Immature natural killer cell (primary cell): ENCODE data around the gene ZCCHC24. TPM values are rescaled to one million over a fixed set of nuclear protein-coding genes. Genes with fewer than 3 reads are reported as not detected.
A peak's percentile ranks its signal among the peaks of the same experiment; 100 is the strongest.

Source experiments
- DNase-seq, 3 donors: peaks; one replicate each; pipeline ENCODE4 v3.0.0; 2022; ENCODE audit warnings: mixed read lengths in 1 of 3
- H3K27ac Mint-ChIP-seq, 6 donors: one replicate each; pipeline ENCODE4 v1.8.0; 2020; ENCODE audit warnings: mixed read lengths in 6 of 6, mild to moderate bottlenecking in 5 of 6, inconsistent platforms in 4 of 6, moderate library complexity in 3 of 6
- H3K27me3 Mint-ChIP-seq, 3 donors: one replicate each; pipeline ENCODE4 v1.8.0; 2020 to 2021; ENCODE audit warnings: low read depth in 3 of 3, mild to moderate bottlenecking in 3 of 3, mixed read lengths in 3 of 3, moderate library complexity in 3 of 3, inconsistent platforms in 1 of 3
- H3K36me3 Mint-ChIP-seq, 3 donors: one replicate each; pipeline ENCODE4 v1.8.0; 2020; ENCODE audit warnings: mixed read lengths in 3 of 3, inconsistent platforms in 2 of 3, mild to moderate bottlenecking in 2 of 3
- H3K4me1 Mint-ChIP-seq, 2 donors: one replicate each; pipeline ENCODE4 v1.8.0; 2020; ENCODE audit warnings: inconsistent platforms in 2 of 2, mild to moderate bottlenecking in 2 of 2, mixed read lengths in 2 of 2, moderate library complexity in 1 of 2
- H3K4me3 Mint-ChIP-seq, 5 donors: one replicate each; pipeline ENCODE4 v1.8.0; 2020; ENCODE audit warnings: mild to moderate bottlenecking in 5 of 5, mixed read lengths in 5 of 5, inconsistent platforms in 3 of 5, moderate library complexity in 3 of 5
- H3K9me3 Mint-ChIP-seq, 6 donors: one replicate each; pipeline ENCODE4 v1.8.0; 2020; ENCODE audit warnings: mild to moderate bottlenecking in 6 of 6, mixed read lengths in 6 of 6, inconsistent platforms in 4 of 6, moderate library complexity in 3 of 6
- polyA plus RNA-seq, 3 donors: library from polyadenylated mRNA; unstranded; fragments of 300-500 nt; fragmentation: Illumina TruSeq; gene quantifications; one replicate each; pipeline ENCODE4 v1.2.3, GENCODE V29; 2021

ZCCHC24 gene
- polyA plus RNA-seq = 1 to 10 TPM; 1.6 to 2.2 (median 1.7) TPM

DNA sequence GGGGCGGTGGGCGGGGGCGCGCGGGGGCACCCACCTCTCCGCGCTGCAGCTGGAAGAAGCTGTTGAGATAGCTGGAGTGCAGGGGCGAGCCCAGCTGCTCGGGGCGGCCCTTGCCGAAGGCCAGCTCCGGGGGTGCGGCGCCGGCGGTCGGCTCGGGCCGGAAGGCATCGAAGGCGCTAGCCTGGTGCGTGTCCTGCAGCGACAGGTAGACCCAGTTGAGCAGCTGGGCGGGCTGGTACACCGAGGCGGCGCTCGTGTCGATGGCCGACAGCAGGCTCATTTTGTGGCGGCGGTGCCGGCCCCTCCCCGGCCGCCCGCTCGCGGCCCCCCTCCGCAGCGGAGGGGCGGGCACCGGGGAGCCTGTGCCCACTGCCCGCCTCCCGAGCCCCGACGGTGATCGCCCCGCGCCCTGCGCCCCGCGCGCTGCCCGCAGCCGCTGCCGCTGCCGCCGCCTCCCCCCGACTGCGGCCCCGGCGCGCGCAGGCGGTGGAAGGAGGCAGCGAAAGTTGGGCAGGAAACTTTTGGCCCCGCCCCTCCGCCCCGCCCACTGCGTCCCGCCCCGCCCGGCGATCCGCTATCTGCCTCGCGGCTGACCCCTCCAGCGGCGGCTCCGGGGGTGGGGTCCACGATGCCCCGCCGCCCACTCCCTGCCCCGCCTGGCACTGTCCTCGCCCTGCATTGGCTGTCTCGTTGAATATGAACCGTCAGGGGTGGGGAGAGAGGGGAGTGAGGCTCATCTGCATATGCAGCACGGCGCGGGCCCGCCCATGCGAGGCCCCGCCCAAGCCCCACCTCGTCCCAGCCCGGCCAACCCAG, at the start of gene ZCCHC24:
TSS of gene ZCCHC24 (minus strand) at position 464 of the 816 bp plus-strand sequence. CDS start at position 280, 184 bp downstream.
- peak; percentile 95 to 97 (median 96) for DNase-seq
- peak within 1 kb of the TSS; percentile 94 to 98 (median 96) for H3K4me3 Mint-ChIP-seq
- H3K36me3 Mint-ChIP-seq = no peaks in the 10 kb centered on the region
- peaks cover 0 to 15% (median 2%) of the 10 kb centered on the region in 3 donors for H3K27me3 Mint-ChIP-seq
- H3K4me1 Mint-ChIP-seq = peaks cover 31 to 36% of the 10 kb centered on the region in 2 donors
- no peaks in the 10 kb centered on the region for H3K9me3 Mint-ChIP-seq
- peak within 1 kb of the TSS; percentile 83 to 93 (median 89) for H3K27ac Mint-ChIP-seq

DNA sequence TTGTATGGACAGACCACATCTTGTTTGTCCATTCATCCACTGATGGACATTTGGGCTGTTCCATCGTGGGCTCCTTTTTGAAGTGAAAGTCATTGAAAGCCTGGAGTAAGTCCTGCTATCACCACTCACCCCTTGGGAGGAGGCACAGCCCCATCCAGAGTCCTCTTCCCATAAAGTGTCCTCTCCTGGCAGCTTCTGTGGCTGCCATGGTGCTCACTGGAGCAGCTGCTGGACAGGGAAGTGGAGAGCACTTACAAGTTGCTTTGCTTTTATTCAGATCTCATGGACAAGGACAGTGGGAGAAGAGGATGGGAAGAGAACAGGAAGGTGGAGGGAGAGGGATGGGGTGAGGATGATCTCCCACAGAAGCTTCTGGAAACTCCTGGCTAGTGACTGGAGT, 48.4 kb upstream of the ZCCHC24 start:
- H3K36me3 Mint-ChIP-seq = no peaks in the 10 kb centered on the region
- DNase-seq = no peak

DNA sequence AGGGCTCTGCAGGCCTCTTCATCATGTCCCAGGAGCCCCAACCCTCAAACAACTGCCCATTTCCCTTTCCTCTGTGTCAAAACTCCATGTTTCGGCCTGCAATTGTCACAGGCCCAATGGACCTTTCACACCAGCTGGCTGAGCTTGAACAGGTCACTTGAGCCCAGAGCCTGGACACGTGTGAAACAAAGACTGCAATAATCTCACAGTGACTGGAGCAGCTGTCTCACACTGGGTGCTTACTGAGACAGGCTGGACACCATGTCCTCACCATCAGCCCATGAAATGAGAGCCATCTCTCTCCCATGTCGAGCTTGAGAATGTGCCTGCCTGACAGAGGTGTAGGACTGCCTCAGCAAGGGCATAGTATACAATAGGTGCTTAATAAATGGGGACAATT, 47.4 kb upstream of the ZCCHC24 start:
- Mint-ChIP-seq H3K9me3 (no peaks in the 10 kb centered on the region), H3K4me1 (peaks cover 2 to 6% of the 10 kb centered on the region in 2 donors), H3K4me3 (no peak overlapping the region), H3K36me3 (no peaks in the 10 kb centered on the region), H3K27ac (no peak overlapping the region), H3K27me3 (peaks cover 2 to 7% (median 3%) of the 10 kb centered on the region in 3 donors)
- no peak for DNase-seq

More for the DNA sequence above, 48.4 kb upstream of the ZCCHC24 start:
- Mint-ChIP-seq H3K4me1 (peaks cover 2 to 6% of the 10 kb centered on the region in 2 donors), H3K27ac (no peak overlapping the region), H3K9me3 (no peaks in the 10 kb centered on the region), H3K27me3 (peaks cover 2 to 4% (median 3%) of the 10 kb centered on the region in 3 donors), H3K4me3 (no peak overlapping the region)

DNA sequence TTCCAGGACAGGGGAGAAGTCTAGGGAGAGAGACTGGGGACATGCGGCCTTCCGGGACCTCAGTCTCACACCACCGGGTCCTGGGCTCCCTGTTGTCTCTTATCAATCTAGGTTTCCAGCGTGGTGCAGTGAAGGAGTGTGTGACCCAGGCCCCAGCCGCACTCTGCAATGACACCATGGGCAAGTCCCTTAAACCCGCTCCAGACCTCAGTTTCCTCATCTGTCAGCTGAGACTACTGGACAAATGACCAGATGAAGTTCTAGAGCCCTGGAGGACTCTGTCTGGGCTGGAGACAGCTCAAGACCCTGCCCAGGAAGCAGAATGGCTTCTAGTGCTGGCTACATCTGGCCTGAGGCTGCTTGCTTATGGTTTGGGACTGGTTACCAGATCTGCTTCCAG, 46.8 kb upstream of the ZCCHC24 start:
- Mint-ChIP-seq H3K4me3 (no peak overlapping the region), H3K4me1 (peaks cover 2 to 6% of the 10 kb centered on the region in 2 donors), H3K27me3 (peaks cover 2 to 8% (median 3%) of the 10 kb centered on the region in 3 donors), H3K27ac (no peak overlapping the region), H3K36me3 (no peaks in the 10 kb centered on the region), H3K9me3 (no peaks in the 10 kb centered on the region)
- DNase-seq = no peak

DNA sequence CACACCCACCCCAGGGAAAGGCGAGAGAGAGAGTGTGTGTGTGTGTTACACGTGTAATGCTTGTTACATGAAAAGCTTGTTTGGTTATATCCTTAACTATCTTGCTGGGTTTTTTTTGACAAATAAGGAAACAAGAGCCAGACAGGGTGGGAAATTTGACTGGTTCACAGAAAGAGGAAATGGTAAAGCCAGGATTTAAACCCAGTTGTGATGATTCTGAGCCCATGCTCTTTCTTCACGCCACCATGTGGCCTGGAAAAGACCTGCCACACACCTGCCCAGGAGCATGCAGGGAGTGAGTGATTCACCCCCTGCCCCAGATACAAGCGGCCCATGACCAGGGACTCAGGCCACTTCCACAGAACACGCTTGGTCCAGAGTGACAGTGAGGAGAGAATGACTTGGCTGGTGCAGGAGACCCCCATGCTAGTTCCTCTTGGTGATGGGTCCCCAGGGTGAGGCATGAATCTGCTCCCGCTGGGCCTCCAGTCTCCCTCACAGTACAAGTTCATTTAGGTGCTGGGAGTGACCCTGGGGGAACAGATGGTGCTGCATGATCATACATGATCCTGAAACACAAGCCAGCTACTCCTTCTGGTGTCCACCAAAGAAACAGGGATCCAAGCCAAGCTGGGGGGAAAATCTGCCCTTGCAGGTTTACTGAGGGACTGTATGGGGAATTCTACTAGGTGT, 45.9 kb upstream of the ZCCHC24 start:
- H3K27ac Mint-ChIP-seq = no peak overlapping the region

DNA sequence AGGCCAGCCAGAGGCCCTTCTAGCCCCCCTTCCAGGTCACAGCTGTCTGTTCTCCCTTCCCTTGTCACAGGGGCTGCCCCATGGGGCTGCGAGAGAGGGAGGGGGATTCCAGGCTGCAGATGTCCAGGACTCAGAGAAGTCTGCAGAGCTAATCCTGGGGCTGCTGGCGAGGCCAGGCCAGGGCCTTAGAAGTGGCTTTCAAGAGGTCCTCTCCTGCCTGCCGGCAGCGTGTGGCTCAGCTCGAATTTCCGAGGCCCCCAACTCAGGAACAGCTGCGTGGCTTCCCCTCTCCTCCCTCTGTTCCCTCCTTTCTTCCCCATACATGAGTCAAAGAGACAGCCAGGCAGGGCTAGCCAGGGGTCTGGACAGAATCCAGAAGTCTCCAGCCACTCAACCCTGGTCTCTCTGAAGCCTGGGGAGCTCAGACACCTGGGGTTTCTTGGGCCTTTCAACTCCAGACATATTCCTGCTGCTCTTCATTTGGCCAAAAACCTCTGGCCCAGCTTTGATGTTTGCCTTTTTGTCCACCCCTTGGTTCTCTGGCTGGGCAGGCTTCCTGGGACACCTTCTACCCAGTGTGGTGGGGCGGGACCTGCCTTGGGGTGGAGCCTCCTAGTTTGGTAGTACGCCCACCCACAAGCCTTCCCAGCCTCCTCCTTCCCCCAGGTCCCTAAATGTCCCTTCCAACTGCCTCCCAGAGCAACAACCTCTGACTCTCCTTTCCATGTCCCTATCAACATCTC, 45.1 kb upstream of the ZCCHC24 start:
- peaks cover 0 to 5% (median 2%) of the 10 kb centered on the region in 3 donors for H3K27me3 Mint-ChIP-seq
- H3K4me3 Mint-ChIP-seq = no peak overlapping the region
- no peak overlapping the region for H3K27ac Mint-ChIP-seq
- H3K36me3 Mint-ChIP-seq = no peaks in the 10 kb centered on the region
- DNase-seq = no peak
- no peaks in the 10 kb centered on the region for H3K9me3 Mint-ChIP-seq
- peaks cover 2 to 6% of the 10 kb centered on the region in 2 donors for H3K4me1 Mint-ChIP-seq

More for the DNA sequence above, 45.9 kb upstream of the ZCCHC24 start:
- Mint-ChIP-seq H3K4me1 (peaks cover 2 to 6% of the 10 kb centered on the region in 2 donors), H3K36me3 (no peaks in the 10 kb centered on the region), H3K4me3 (no peak overlapping the region), H3K27me3 (peaks cover 1 to 8% (median 2%) of the 10 kb centered on the region in 3 donors), H3K9me3 (no peaks in the 10 kb centered on the region)
- DNase-seq = no peak

DNA sequence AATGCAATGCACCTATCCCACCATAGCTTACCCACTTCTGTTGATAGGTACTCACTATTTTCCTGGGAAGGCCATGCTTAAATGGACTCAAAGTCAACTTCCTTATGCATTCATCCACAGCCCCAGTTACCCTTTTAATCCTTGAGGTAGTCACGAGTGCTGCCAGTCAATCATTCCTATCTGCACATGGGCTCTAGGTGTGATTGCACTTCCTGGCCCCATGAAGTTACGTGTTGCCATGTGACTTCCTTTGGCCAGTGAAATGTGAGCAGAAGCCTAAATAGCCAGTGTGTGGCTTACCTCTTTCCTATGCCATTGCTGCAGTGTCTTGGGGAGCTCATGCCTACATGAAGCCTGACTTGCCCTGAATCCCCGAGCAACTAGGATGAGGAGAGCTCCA, 43.4 kb upstream of the ZCCHC24 start:
- Mint-ChIP-seq H3K4me1 (no peaks in the 10 kb centered on the region), H3K27me3 (peaks cover 0 to 8% (median 2%) of the 10 kb centered on the region in 3 donors), H3K36me3 (no peaks in the 10 kb centered on the region), H3K4me3 (no peak overlapping the region), H3K9me3 (no peaks in the 10 kb centered on the region), H3K27ac (peak overlapping the region in 1 of 6 donors; percentile 46)
- no peak for DNase-seq

DNA sequence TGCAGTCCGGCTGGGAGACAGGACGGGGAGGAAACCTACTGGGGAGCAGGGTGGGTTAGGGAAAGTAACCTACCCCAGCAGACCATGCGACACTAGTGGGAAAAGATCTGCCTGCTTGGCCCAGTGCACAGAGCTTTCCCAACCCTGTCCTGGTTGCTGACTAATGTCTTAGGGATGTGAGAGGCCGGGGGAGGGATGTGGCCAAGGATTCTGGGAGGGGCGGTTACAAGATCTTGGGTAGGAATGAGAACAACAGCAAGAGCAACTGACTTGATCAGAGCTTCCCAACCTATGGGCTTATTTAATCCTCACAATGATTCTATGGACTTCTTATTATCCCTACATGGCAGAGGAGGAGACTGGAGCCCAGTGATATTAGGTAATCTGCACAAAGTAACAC, 42.9 kb upstream of the ZCCHC24 start:
- no peak overlapping the region for H3K4me3 Mint-ChIP-seq
- H3K9me3 Mint-ChIP-seq = no peaks in the 10 kb centered on the region
- no peak for DNase-seq
- H3K27ac Mint-ChIP-seq = no peak overlapping the region
- H3K27me3 Mint-ChIP-seq = peaks cover 0 to 8% (median 2%) of the 10 kb centered on the region in 3 donors
- H3K4me1 Mint-ChIP-seq = no peaks in the 10 kb centered on the region
- H3K36me3 Mint-ChIP-seq = no peaks in the 10 kb centered on the region

DNA sequence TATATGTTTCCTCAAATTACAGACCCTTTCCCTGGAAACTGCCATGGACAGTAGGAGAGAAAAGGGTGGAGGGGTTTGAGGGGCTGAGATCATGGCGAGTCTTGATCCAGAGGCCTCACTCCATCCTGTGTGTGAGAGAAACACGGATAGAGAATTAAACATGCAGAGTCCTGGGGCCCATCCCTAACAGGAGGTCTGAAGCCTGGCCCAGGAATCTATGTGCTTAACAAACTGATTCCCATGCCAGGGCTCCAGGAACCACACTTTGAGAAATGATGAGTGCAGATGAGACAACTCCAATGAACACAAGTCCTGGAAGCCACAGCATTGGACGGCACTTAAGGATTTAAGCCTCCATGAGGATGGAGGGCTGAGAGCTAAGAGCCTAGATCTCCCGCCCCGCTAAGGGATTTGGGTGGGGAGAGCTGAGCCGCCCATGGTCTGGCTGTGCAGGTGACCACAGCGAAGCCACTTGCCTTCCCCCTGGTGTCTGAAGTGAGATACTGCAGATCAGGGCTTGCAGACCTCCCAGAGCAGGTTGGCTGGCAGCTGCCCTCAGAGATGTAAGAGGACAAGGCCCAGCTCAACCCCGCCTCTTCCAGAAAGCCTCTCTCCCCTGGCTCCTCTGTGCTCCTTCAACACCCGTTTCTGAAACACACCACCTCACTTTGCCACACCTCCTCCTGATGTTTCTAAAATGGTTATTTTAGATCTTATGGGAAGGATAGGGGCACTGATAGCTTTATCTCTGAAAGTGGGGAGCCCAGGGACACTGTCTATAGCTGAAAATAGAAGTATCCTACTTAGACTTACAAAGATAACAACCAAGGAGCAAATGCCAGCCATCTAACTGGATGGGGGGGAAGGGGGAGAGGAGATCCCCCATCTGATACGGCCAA, 42.1 kb upstream of the ZCCHC24 start:
- Mint-ChIP-seq H3K9me3 (no peaks in the 10 kb centered on the region), H3K36me3 (no peaks in the 10 kb centered on the region), H3K27me3 (peaks cover 0 to 8% (median 0%) of the 10 kb centered on the region in 3 donors), H3K4me1 (no peaks in the 10 kb centered on the region), H3K4me3 (no peak overlapping the region), H3K27ac (no peak overlapping the region)
- DNase-seq = peak; percentile 31 to 33 (median 32)

DNA sequence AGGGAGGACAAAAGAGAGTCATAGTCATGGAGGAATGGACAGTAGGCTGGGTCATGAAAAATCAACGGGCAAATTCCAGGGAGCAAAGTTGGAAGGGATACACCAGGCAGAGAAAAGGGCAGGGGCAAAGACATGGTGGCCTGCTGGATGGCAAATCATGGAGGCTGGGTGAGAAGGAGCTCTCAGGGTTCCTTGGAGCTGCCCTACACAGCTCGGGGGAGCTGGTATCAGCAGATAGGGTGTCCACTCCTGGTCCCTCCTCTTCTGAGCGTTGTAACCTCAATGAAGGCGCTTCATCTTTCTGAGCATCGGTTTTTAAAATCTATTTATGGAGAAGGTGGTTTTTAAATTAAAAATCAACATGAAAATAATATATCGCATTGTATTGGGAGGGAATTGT, 39.1 kb upstream of the ZCCHC24 start:
- no peak overlapping the region for H3K4me3 Mint-ChIP-seq
- no peak overlapping the region for H3K27ac Mint-ChIP-seq
- H3K27me3 Mint-ChIP-seq = peaks cover 0 to 8% (median 0%) of the 10 kb centered on the region in 3 donors
- H3K4me1 Mint-ChIP-seq = no peaks in the 10 kb centered on the region
- no peaks in the 10 kb centered on the region for H3K36me3 Mint-ChIP-seq
- no peaks in the 10 kb centered on the region for H3K9me3 Mint-ChIP-seq
- DNase-seq = no peak

DNA sequence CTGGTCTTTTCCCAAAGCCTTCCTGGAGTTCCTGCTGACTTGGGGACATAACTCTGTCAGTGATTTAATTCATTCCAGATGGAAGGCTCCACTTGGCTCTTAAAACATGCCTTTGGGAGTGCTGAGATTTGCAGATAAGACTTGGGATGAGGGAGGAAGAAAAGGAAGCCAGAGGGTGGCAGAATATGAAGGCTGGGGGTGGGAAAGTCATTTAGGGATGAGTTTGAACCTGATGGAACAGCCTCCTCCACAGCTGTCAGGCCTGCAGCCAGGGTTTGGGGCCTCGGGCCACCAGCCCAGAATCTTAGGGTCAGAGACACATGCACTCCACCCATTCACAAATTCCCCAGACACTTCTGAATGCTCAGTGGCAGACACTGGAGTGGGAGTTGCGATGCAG, 38.5 kb upstream of the ZCCHC24 start:
- H3K36me3 Mint-ChIP-seq = no peaks in the 10 kb centered on the region
- no peak for DNase-seq
- no peak overlapping the region for H3K27ac Mint-ChIP-seq
- peaks cover 0 to 8% (median 0%) of the 10 kb centered on the region in 3 donors for H3K27me3 Mint-ChIP-seq
- H3K4me1 Mint-ChIP-seq = no peaks in the 10 kb centered on the region
- no peak overlapping the region for H3K4me3 Mint-ChIP-seq
- H3K9me3 Mint-ChIP-seq = no peaks in the 10 kb centered on the region

DNA sequence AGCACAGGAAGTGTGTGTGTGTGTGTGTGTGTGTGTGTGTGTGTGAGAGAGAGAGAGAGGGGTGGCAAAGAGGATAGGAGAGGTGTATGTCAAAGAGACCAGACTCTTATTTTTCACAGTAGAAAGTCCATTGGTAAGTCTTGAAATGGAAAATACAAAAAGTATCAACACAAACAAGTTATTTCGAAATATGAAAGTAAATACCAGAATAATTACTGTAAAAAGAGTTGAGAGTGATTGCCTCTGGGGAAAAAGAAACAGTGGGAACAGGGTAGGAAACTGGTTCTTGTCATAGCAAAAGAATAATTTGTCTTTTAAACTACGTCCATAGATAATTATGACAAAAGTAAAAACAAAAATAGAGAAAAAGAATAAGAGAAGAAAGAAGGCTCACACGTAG, 37.9 kb upstream of the ZCCHC24 start:
- DNase-seq = no peak
- Mint-ChIP-seq H3K27me3 (peaks cover 0 to 8% (median 0%) of the 10 kb centered on the region in 3 donors), H3K9me3 (no peaks in the 10 kb centered on the region), H3K4me3 (no peak overlapping the region), H3K27ac (no peak overlapping the region), H3K36me3 (no peaks in the 10 kb centered on the region), H3K4me1 (no peaks in the 10 kb centered on the region)

DNA sequence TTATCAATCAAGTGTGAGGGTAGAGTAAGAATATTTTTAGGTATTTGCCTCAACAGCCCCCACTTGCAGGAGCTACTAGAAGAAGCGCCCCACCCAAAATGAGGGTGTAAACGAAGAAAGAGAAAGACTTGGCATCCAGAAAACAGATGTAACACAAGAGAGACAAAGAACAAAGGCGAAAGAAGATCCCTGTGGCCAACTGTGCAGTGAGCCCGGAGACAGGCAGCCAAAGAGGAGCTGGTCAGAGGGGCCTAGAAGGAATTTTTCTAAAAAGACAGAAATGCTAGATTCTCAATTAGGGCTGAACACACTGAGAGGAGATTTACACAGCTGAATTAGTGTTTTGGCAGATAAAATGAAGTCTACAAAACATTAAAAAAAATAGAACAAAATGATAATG, 37.3 kb upstream of the ZCCHC24 start:
- Mint-ChIP-seq H3K36me3 (no peaks in the 10 kb centered on the region), H3K9me3 (no peaks in the 10 kb centered on the region), H3K27ac (no peak overlapping the region), H3K27me3 (peaks cover 0 to 4% (median 0%) of the 10 kb centered on the region in 3 donors), H3K4me3 (no peak overlapping the region), H3K4me1 (no peaks in the 10 kb centered on the region)
- no peak for DNase-seq
